ENCODE results near the gene REEP1.

GRCh38 chr2:86275384-86275799 lies 62.0 kb downstream of the REEP1 start:
- no peak for TF ChIP-seq CTCF (conservative IDR thresholded peaks at IDR 0.05; ENCODE audit: low read length)
- TF ChIP-seq EZH2phosphoT487 (IDR thresholded peaks at IDR 0.05; ENCODE audit: borderline replicate concordance, low read depth, low read length), result no peak
